ENCODE results near the gene ANKRD18A.

DNA sequence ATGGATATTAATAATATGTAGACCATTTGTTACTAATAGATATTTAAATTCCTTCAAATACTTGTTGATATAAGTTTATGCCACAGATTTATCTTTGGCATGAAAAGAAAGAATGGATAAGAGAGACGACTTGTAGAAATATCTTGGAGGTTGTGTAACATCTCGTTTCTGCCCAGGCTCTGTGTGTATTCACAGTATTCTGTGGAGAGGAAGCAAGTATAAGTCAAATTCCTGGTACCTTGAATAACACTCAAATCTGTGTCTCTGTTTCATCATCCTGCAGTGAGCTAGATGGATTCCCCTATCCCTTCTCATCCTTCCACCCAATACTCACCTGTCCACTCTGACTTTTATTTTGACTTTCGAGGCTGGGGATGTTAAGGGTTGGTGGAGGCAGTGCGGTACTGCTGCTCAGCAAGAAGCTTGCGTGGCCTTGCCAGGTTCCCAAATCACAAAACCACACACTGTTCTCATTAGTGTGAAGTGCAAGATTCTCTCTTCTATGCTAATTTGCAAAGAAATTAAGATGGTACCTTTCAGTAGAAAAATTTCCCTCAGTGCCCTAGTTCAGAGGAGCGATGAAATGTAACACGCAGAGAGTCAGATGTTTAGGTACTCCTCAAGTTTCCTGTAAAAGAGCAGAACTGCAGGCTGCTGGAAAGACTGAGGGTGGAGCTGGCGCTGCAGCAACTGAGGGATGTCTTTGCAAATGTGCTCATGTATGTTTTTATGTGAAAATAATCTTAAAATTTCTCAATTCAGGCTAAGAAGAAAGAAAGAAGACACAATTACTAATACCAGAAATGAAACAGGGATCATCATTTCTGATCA, 42.6 kb upstream of the ANKRD18A start:
- TF ChIP-seq EZH2phosphoT487 (IDR thresholded peaks at IDR 0.05; ENCODE audit: borderline replicate concordance, low read length): no peak
- TF ChIP-seq, protein P1, sequence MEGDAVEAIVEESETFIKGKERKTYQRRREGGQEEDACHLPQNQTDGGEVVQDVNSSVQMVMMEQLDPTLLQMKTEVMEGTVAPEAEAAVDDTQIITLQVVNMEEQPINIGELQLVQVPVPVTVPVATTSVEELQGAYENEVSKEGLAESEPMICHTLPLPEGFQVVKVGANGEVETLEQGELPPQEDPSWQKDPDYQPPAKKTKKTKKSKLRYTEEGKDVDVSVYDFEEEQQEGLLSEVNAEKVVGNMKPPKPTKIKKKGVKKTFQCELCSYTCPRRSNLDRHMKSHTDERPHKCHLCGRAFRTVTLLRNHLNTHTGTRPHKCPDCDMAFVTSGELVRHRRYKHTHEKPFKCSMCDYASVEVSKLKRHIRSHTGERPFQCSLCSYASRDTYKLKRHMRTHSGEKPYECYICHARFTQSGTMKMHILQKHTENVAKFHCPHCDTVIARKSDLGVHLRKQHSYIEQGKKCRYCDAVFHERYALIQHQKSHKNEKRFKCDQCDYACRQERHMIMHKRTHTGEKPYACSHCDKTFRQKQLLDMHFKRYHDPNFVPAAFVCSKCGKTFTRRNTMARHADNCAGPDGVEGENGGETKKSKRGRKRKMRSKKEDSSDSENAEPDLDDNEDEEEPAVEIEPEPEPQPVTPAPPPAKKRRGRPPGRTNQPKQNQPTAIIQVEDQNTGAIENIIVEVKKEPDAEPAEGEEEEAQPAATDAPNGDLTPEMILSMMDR (IDR thresholded peaks at IDR 0.05; ENCODE audit: low read depth, low read length, poor library complexity, severe bottlenecking): no peak
